HG03097 (cell line): Measurements from ENCODE around the gene TEX19.
"Not testable (repeated sequence)": the region's sequence is repeated elsewhere in the genome, so short reads cannot be mapped to it uniquely, and the experiment has no call there.

Experiments used
- ATAC-seq: cut with Tn5 transposase; IDR thresholded peaks from one replicate; pipeline ENCODE4 v1.9.1; 2021; ENCODE audit not compliant: unreplicated experiment, low FRiP score

TEX19 gene

DNA sequence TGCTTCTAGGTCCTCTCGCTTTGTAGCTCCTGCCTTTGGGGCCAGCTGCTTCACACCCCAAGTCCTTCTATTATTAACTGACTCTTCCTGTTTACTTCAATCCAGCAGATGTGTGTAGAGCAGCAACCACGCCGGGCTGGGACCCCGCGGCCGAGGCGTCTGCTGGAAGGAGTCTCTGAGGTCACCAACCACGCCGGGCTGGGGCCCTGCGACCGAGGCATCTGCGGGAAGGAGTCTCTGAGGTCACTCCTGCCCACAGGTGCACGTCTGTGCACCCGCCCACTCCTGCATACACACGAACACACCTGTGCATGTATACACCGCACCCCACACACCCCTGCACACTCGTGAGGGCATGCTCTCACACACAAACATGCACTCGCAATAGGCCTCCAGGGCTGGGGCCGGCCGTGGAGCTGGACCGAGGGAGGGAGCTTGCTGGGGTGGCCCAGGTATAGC is 7.8 kb upstream of the TEX19 start:
- ATAC-seq, result peak; percentile 66

DNA sequence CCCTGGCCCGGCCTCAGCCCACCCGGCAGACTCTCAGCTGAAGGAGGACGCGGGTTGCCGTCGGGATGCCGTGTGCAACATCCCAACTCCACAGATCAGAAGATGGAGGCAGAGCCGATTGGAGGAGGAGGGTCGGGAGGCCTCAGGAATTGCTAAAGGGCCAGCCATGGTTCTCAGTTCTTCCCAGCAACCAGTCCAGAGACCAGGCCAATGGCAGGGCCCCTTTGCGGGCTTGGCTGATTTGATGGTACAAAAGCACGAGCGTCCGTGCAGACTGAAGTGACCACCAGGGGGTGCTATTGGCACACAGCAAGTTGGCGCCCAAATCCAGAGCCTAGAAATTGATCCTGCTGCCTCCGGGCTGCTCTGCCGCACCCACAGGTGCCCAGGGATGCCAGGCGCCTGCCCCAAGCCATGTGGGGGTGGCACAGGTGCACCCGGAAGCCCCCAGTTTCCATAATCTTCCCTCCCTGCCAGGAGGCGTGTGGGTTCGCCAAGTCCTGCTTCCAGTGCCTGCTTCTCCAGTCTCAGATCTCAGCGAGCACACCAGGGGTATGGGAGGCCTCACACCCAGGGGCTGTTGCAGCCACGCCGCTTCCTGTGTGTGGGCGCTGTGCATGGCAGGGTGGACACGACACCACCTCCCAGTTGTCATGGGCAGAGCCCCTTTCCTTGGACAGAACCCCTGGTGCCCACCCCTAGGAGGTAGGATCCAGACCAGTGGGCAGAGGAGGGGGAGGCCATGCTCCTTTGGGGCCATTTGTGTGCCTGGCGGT is 7.1 kb upstream of the TEX19 start:
- peak; percentile 32 for ATAC-seq

DNA sequence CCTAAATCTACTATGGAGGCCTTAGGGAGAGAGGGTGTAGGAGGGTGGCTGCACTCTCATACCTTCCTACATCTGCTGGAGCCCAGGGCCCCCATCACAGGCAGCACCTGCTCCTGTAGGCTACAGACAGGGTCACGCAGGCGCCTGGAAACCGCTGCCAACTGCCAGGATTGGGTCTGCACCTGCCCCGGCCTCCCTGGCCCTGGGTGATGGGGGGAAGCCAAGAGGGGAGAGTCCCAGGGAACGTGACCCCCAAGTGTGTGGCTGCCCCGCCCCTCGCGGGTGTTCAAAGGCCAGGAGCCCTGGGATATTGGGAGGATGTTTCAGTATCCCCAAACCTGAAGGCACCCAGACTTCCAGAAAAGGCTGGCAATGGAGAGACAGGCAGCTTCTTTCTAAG is 5.6 kb upstream of the TEX19 start:
- ATAC-seq, result no peak

DNA sequence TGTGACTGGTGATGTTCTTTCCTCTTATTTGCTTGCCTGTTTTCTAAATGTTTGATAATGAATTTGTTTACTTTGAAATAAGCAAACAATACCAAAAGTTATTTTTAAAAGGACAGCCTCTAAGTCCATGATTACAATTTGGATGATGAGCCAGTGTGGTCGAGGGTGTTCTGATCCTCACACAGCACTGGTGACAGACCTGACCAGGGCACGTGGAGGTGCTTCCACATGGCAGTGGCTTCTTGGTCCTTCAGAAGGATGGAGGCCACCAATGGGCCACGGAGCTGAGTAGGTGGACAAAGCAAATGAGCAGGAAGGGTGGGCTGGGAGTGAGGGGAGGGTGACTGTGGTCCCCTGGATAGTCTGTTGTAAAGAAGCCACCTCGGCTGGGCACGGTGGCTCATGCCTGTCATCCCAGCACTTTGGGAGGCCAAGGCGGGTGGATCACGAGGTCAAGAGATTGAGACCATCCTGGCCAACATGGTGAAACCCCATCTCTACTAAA is 4.2 kb upstream of the TEX19 start:
- ATAC-seq, result no peak

DNA sequence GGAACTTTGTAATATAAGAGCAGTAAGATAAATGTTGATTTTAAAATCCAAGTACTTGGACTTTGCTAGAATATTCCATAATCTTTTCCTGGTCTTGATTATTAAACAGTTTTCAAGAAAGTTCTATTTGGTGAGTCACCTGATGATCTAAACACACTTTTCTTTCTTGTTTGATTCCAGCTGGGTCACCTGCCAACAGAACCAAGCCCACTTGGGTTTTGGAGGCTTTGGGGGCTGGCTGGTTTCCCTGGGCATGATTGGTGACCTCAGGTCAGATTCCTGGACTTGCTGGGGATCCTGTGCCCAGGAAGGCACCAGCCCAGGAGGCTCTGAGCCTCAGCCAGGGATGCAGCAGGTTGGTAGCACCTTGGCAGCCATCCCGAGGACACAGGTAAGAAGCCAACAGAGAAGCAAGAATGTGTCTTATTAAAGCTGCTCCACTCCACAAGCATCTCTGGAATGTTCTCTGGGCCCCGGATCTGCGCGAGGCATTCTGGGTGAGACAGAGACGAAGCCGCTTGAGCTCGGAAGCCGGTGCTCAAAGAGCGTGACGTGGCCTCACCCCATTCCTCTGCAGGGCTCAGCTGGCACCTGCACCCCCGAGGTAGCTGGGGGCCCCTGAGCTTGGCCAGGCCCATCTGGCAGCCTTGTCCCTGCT is 3.1 kb upstream of the TEX19 start:
- no peak for ATAC-seq

DNA sequence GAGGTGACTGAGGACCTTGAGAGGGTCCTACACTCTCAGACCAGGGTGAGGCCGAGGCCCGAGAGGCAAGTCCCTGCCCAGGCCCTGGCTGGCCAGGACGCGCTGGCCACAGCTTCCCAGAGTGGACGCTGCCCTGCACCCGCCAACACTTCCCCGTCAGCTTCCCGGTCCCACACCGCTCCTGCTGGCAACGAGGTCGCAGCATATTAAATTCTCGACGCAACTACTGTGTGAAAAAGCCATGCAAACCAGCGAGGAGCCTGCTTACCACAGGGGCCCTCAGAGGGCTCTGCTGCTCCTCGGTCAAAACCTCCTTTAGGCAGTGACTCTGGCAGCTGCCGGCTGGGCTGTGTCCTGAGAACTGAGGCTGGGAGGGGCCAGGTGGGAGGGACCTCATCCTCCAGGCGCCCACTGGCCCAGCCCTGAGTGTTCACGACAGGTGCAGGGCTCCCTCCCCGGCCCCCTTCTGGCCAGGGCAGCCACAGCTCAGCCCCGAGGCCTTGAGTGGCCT is 2.1 kb upstream of the TEX19 start:
- no peak for ATAC-seq

DNA sequence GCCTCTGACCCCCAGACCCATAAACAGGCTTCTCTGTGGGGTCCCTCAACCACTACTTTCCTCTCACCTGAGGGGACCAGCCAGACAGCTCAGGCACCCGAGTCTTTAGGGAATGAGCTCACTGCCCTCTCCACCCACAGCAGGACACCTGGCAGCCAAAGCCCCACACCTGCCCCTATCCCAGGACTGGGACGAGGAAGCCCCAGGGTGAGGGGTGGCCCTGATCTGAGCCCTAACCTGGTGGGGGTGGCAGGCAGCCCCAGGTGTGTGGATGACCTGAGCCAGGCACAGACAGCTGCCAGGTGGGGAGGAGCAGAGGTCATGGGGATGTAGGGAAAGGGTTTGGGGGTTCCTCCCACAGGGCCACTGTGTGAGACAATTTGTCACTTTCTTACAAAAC is 1.7 kb upstream of the TEX19 start:
- ATAC-seq, result no peak

DNA sequence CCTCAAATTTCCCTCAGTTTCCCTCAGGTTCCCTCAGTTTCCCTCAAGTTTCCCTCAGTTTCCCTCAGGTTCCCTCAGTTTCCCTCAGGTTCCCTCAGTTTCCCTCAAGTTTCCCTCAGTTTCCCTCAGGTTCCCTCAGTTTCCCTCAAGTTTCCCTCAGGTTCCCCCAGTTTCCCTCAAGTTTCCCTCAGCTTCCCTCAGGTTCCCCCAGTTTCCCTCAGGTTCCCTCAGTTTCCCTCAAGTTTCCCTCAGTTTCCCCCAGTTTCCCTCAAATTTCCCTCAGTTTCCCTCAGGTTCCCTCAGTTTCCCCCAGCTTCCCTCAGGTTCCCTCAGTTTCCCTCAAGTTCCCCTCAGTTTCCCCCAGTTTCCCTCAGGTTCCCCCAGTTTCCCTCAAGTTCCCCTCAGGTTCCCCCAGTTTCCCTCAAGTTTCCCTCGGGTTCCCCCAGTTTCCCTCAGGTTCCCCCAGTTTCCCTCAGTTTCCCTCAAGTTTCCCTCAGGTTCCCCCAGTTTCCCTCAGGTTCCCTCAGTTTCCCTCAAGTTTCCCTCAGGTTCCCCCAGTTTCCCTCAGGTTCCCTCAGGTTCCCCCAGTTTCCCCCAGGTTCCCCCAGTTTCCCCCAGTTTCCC is 516 bp downstream of the TEX19 start:
- ATAC-seq, result not testable (repeated sequence)

DNA sequence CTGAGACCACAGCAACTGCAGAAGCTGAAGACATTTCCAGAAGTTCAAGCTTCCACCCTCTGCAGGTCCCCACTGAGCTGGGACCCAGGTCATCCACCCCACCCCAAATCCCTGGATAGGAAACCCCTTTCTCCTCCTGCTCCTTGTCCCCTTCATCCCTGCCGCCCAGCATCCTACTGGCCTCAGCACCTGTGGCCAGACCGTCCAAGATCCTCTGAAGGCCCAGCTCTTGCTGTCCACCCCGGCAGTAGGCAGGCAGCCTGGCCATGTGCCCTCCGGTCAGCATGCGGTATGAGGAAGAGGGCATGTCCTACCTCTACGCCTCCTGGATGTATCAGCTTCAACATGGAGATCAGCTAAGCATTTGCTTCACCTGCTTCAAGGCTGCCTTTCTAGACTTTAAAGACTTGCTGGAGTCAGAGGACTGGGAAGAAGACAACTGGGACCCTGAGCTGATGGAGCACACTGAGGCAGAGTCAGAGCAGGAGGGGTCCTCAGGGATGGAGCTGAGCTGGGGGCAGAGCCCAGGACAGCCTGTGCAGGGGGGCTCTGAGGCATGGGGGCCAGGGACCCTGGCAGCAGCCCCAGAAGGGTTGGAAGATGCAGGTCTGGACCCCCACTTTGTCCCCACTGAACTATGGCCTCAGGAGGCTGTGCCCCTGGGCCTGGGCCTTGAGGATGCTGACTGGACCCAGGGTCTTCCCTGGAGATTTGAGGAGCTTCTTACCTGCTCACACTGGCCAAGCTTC is 3.0 kb downstream of the TEX19 start:
- ATAC-seq, result no peak

DNA sequence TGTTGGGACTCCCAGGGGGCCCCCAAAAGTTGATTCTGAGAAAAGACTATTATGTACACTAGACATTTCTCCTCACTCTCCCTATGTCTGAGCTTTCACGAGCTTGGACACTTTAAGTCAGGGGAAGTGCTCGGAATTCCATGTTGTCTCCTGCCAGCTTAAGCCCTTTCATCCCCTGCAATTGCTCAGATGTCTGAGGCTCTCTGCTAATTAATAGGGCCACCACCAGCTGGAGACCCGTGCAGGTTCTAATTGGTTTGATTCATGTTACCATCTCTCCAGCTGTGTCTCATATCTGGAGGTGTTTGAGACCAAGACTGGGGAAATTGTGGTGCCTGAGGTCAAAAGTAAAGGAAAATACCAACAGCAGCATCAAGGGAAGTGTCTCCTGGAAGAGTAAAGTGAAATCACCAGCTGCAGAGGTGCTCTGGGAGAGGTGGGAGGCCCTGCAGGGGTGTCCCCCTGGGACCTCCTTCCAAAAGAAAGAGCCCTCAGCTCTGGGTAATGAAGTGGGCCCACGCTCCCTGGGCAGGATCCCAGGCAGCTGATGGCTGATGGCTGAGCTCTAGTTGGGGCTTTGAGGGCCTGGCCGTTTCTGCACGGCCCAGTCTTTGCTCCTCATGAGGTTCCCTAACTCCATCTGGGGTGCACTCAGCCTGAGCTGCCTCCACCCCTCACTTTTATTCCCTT is 6.7 kb downstream of the TEX19 start:
- no peak for ATAC-seq

DNA sequence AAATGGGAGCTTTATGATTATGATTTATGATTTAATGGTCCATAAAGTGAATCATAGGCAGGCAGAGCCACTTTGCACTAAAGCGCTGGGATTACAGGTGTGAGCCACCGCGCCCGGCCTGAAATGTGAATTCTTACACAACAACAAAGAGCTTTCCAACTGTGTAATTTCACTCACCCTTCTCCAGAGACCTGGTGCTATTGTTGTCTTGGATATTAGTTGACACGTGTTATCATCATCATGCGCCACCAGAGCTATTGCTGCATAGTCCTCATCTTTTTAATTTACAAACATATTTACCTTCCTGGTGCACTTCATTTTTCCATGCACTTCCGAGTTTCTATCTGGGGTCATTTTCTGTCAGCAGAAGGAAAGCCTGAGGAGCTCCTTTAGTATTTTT is 7.7 kb downstream of the TEX19 start:
- ATAC-seq, result no peak

DNA sequence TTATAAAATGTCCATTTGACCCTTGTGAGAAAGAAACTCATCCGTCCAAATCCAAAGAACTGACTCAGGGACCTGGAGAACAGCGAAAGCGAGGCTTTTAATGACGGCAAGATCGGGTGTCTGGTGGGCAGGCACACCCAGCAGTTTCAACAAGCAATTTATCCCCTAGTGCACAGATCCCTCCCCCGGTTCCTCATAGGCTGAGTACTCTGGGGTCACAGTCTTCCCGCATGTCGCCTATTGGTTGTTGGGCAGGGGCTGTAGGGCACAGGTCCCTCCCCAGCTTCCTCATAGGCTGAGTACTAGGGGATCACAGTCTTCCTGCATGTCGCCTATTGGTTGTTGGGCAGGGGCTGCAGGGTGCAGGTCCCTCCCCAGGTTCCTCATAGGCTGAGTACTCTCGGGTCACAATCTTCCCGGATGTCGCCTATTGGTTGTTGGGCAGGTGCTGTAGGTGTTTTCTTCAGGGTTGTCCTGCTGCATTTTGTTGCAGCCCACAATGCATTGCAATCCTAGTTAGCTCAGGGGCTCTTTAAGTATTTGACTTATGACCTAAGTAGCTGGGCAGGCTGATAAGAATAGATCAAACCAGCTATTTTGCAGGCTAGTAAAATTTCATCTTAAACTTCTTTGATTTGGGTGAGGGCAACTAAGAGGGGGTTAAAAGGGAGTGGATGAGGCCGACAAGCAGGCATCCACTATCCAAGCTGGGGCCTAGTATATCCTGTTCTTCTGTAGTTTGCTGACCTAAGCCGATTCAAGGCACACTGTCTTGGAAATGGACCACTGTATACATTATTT is 8.9 kb downstream of the TEX19 start:
- ATAC-seq, result no peak

DNA sequence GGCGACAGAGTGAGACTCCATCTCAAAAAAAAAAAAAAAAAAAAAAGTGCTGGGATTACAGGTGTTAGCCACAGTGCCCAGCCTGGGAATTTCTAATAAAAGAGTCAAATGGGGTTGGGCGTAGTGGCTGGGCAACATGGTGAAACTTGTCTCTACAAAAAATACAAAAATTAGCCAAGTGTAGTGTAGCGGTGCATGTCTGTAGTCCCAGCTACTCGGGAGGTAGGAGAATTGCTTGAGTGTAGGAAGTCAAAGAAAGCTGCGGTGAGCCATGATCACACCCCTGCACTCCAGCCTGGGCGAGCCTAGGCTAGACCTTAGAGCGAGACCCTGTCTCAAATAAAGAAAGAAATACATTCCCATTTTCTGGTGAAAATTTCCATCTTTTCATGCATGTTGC is 10.2 kb downstream of the TEX19 start:
- no peak for ATAC-seq

DNA sequence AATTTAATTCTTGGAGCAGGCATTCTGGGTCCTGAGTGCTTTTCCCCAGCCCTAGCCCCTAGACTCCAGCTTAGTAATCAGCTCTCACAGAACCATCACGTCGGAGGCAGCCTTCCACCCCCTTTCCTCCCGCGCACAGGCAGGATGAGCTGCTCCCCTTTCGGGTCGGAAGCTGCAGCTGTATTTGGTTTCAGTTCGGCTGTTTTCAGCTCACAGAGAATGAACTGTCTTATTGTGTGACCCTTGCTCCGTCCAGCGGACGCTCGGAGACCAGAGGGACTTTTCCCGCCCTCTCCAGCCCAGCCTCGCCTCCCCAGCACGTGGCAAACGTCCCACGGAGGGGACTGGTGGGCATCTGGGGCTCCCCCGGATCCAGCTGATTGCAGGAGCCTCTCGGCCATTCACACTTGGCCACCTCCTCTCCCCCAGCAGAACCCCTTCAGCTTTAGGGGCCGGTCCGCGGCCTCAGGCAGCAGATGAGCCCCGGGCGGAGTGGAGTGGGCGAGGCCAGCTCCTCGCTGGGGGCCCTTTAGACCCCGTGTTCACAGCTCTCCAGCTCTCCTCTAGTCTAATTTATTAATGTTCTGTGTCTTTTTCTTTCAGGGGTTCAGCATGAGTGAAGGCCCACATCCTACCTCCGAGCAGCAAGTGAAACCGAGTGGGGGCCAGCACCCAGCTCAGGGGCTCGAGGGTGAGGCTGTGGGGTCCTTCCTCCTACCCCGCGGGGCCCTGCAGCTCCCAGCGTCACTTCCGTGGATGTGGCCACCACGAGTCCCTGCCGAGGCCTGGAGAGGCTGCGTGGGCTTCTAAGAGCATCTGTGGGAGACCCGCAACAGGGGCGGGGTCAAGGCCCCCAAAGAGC is 11.7 kb downstream of the TEX19 start:
- no peak for ATAC-seq

DNA sequence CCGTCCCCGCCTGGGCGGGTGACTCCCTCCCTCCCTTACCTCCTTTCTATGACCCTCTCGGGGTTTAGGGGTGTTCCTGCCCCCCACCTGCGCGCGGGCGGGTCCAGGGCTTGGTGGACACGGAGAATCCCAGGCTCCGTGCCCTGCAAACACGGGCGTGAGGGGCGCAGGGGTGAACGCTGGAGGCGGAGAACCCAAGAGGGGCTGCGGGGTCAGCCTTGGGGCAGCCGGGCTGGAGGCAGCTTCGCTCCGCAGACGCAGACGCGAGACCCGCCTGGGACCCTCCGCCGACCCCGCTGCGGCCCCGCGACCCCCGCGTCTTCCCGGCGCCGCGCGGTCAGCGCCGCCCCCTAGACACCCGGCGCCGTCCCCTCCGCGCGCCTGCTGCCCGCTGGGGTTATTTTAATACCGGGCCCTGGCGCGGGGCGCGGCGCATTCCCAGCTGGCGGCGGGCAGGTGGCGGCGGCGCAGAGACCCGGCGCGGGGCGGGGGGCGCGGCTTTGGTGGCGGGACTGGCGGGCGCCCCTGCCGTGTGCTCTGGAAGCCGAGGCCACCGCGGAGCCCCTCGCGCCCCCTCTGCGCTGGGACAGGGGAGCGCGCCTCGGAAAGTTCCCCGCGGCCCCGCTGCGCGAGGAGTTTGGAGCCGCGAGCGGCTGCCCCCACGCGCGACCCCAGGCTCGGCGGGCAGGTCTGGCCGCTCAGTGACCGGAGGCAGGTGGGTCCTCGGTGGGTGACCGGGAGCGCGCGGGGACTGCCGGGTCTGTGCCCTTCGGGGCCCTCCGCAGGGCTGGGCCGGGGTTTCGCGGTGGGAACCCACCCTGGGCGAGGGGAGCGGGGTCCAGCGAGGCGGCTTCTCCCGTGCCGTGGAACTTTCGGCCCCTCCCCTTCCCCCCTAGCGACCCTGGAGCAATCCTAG is 12.5 kb downstream of the TEX19 start, which contains the start of gene UTS2R:
TSS of gene UTS2R (plus strand) at position 433 of the 916 bp plus-strand sequence. CDS start 2,560 bp downstream, outside the sequence.
- ATAC-seq, result no peak

DNA sequence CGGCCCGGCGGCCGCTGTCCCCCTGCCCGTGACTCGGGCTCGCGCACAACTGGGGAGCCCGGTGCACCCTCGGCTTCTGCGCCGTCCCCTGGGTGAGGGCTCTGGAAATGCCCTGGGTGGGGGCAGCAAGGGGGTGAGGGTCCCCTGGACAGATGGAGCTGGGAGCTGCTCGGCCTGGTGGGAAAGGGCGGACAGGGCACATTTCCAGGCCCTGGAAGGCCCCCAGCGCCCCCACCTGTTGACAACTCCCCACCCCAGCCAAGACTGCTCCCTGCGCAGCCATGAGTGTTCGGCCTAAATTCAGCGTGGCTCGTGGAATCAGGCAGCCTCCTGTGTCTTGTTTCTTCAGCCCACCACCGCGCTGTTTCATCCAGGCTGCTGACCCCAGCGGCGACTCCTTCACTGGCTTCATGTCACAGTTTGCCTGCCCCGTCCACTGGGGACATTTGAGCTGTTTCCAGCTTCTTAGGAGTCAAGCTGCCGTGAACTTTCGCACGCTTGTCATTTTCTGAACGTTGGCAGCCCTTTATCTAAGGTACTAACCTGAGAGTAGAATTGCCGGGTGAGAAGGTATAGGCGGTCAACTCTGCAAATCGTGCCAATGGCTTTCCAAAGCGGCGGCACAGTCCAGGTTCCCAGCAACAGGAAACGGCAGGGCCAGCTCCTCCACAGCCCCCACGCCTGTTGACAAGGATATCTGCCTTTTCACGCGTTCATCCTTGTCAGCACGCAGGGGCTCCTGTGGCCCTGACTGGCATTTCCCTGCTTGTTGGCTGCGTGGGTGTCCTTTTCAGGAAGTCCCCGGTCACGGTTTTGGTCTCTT is 13.4 kb downstream of the TEX19 start:
- no peak for ATAC-seq
